K562 (cell line): ENCODE results near the gene METTL22.

Experiments
- ARID1B ChIP-seq: fragments of 450-650 bp; IDR thresholded peaks from 2 replicates; pipeline ENCODE4 v1.6.1; 2016; ENCODE audit warnings: antibody characterized with exemption, mild to moderate bottlenecking, inconsistent platforms
- ATF2 ChIP-seq: sonication (generic); formaldehyde crosslinking; IDR thresholded peaks from 2 replicates; pipeline ENCODE4 v1.8.1; 2022; ENCODE audit warnings: missing genetic modification reagents
- PHF21A ChIP-seq: fragments of 450-650 bp; IDR thresholded peaks from 2 replicates; pipeline ENCODE4 v1.6.1; 2017; ENCODE audit warnings: low read depth, borderline replicate concordance
- POLR2AphosphoS2 ChIP-seq: IDR thresholded peaks from 2 replicates; pipeline ENCODE4 v1.6.1; 2012; ENCODE audit warnings: low read length, improper control_type of control experiment
- SMC3 ChIP-seq: conservative IDR thresholded peaks from 2 replicates; pipeline ENCODE4 v1.6.1; 2011; ENCODE audit warnings: low read depth, low read length, improper control_type of control experiment; ENCODE audit not compliant: insufficient read depth
- USF2 ChIP-seq: sonication (generic); formaldehyde crosslinking; IDR thresholded peaks from 2 replicates; pipeline ENCODE4 v1.5.0; 2020; ENCODE audit warnings: missing genetic modification reagents
- ZNF232 ChIP-seq: sonication (generic); formaldehyde crosslinking; IDR thresholded peaks from 2 replicates; pipeline ENCODE4 v1.8.0; 2022; ENCODE audit warnings: mild to moderate bottlenecking, missing genetic modification reagents
- ZNF274 ChIP-seq: IDR thresholded peaks from 2 replicates; pipeline ENCODE4 v1.6.1; 2011; ENCODE audit warnings: low read depth, mild to moderate bottlenecking, low read length, moderate library complexity, borderline replicate concordance

GRCh38 chr16:8649829-8650554 is 28.5 kb downstream of the METTL22 start:
- TF ChIP-seq USF2 (CRISPR knock-in tag) (no peak), SMC3 (no peak), PHF21A (no peak), ZNF232 (CRISPR knock-in tag) (no peak), ARID1B (no peak), ATF2 (no peak), ZNF274 (no peak), POLR2AphosphoS2 (no peak)
